Measurements from ENCODE around the gene ELAVL4.

- TF ChIP-seq EGR1 (IDR thresholded peaks at IDR 0.05; ENCODE audit: low read depth in 2 of 2) = no peak
- TF ChIP-seq RAD21 (IDR thresholded peaks at IDR 0.05) = no peak
- TF ChIP-seq, protein P1, sequence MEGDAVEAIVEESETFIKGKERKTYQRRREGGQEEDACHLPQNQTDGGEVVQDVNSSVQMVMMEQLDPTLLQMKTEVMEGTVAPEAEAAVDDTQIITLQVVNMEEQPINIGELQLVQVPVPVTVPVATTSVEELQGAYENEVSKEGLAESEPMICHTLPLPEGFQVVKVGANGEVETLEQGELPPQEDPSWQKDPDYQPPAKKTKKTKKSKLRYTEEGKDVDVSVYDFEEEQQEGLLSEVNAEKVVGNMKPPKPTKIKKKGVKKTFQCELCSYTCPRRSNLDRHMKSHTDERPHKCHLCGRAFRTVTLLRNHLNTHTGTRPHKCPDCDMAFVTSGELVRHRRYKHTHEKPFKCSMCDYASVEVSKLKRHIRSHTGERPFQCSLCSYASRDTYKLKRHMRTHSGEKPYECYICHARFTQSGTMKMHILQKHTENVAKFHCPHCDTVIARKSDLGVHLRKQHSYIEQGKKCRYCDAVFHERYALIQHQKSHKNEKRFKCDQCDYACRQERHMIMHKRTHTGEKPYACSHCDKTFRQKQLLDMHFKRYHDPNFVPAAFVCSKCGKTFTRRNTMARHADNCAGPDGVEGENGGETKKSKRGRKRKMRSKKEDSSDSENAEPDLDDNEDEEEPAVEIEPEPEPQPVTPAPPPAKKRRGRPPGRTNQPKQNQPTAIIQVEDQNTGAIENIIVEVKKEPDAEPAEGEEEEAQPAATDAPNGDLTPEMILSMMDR (IDR thresholded peaks at IDR 0.05; ENCODE audit: low read depth, low read length, missing input control) = no peak
- no peak for TF ChIP-seq JUND (IDR thresholded peaks at IDR 0.05)
These were observed 10.9 kb upstream of the ELAVL4 start for GRCh38 chr1:50097791-50098190.
